IPS-NIHi11 (cell line): ENCODE data around the gene SLC22A1.

Source experiments
- DNase-seq: peaks from one replicate; pipeline ENCODE4 v3.0.0; 2012; ENCODE audit warnings: mixed read lengths, low spot score

SLC22A1 gene

DNA sequence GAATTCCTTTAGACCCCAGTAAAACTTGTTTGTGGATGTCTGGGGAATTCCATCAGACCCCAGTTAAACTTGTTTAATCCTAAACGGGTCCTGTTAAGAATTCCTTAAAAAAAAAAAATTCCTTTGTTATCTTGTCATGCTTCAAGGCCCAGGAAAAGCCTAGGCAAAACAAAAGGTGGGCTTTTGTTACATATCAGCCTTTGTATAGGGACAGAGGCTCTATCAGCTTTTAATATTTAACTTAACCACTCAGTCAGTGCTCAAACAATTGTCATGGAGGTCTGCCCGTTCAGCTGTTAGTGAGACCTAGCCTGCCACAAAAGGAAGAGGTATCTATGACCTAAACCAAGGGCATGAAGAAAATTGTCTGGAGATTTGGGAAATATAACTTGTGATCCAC is 53.1 kb downstream of the SLC22A1 start:
- DNase-seq, result no peak

DNA sequence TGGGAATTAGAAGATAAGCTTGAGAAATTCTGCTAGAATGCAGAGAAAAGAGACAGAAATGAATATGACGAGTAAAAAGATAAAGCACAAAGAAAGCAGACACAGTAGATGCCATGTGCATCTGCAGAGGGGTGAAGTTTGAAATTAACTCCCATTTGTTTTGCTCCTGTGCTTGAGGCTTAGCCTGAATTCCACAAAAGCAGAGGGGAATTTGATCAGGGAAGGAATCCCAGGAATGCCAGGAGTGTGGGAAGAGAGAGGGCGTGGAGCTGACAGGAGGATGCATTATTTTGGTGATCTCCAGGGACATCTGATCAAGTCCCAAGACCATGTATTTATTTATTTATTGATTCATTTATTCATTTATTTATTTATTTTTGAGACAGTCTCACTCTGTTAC is 55.6 kb downstream of the SLC22A1 start:
- no peak for DNase-seq

DNA sequence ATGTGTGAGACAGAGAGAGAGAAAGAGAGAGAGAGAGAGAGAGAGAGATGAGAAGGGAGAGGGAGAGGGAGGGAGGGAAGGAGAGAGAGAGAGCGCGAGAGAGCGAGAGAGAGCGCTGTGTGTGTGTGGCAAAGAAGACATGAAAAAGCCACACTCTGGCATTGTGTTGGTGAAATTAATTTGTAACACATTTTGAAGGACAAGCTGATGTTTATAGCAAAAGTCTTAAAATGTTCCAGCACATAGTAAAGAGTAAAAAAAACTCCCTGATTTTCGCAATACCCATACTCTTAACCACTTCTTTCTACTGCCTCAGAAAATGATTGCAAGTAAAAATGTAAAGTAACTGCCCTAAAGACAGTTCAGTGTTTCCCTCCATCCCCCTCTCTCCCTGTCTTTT is 56.7 kb downstream of the SLC22A1 start:
- DNase-seq, result no peak

DNA sequence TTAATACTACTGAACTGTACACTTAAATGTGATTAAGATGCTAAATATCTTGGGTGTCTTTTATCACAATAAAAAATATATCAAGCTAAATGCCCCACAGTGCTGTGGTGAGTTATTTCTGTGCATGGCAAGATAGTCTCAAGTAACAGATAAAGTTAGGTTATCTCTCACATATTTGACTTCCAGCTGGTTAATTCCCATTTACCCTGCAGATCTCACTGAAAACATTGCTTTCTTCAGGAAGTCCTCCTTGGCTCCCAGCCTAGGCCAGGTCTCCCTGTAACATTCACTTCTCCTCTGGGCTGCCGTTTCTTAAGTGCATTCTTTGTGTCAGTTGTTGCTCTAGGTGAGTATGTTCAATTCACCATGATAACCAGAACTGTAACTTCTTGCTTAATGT is 59.1 kb downstream of the SLC22A1 start:
- no peak for DNase-seq

DNA sequence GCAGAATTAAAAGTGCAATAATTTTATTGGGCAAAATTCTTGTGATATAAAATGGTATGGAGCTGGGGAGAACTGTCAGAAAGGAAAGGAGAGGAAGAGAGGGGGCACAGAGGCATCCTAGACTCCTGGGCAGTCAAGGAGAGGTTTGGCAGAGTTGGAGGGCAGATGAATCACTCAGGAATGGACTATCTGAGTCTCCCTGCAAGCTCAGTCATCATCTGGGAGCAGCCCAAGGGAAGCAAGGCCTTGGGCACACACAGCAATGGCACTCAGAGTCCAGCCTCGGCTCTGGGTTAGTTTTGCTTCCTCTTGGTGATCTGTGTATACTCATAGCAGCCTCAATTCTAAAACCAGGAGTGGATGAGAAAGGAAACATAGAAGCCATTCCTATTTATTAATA is 67.2 kb downstream of the SLC22A1 start:
- no peak for DNase-seq

DNA sequence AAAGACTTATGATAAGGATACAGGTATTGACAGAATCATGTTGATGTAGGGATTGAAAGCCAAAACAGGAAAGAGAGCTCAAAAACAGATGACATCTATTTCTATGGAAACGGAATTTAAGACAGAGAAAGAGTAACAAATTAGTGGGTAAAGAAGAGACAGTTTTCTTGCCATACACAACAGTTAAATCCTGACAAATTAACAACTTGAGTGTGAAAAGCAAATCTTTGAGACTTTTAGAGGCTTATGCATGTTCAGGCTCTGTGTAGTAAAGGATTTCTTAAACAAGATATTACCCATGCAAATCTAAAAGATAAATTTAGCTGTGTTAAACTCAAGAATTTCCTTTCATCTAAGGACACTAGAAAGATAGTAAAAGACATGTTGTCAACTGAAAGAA is 68.5 kb downstream of the SLC22A1 start:
- DNase-seq, result no peak

DNA sequence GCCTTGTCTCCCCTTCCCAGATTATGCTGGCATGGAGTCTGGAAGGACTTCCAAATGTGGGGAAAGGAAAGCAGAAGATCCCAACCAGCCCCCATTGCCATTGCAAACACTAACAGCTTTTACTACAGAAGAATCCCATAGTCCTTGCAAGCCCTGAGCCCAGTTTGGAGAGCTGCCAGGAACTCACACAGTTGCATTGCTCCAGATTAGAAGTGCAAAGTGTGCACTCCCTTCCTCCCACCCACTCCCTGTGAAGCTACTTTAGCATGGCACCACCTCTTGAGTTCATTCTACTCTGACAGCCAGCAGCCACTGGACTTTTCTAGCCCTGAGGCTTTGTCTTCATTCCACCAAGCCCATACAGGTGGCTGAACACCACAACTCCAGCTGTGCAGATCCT is 69.4 kb downstream of the SLC22A1 start:
- no peak for DNase-seq

DNA sequence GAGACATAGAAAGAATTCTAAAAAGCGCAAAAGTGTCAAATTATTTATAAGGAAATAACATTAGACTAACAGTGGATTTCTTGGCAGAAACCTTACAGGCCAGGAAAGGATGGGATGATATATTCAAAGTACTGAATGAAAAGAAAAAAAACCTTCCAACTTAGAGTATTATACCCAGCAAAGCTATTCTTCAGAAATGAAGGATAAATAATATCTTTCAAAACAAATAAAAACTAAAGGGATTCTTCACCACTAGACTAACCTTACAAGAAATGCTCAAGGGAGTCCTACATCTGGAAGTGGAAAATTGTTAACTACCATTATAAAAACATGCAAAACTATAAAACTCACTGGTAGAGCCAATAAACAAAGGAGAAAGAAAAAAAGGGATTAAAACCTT is 71.2 kb downstream of the SLC22A1 start:
- no peak for DNase-seq

DNA sequence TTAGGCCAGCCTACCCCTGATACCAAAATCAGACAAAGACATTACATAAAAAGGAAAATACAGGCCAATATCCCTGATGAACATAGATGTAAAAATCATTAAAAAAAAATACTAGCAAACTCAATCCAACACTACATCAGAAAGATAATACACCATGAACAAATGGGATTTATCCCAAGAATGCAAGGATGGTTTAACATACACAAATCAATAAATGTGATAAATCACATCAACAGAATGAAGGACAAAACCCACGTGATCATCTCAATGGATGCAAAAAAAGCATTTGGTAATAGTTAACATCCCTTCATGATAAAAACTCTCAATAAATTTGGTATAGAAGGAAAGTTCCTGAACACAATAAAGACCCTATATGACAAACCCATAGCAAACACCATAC is 73.2 kb downstream of the SLC22A1 start:
- DNase-seq, result no peak

DNA sequence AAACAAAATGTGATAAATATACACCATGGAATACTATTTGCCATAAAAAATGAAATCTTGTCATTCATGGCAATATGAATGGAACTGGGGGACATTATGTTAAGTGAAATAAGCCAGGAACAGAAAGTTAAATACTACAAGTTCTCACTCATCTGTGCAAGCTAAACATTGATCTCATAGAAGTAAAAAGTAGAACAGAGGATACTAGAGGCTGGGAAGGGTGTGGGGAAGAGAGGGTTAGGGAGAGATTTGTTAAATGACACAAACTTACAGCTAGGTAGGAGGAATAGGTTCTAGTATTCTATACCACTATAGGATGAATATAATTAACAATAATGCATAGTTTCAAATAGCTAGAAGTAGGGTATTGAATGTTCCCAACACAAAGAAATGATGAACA is 76.0 kb downstream of the SLC22A1 start:
- DNase-seq, result no peak

DNA sequence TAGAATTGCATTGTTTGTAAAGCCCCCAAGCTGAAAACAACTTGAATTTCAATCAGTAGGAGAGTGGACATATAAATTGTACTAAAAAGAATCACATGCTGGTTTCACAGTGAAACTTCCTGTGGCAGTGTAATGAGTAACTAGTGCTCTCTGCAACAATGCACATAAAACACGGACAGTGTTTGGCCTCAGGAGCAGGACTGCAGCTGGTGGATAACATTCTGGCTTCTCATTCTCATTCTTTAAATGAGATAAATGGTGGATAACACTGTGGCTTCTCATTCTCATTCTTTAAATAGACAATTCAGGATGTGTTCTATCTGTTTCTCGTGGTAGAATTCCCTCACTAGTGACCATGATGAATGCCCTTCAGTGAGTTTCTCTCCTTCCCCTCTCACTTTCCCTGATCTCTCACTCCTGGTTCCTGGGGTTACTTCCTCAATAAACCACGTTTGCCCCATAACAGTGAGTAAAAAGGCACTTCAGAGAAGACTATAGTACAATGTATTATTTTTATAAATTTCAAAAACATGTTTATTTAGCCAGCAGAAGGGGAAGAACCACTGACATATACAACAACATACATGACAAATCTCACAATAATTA is 77.1 kb downstream of the SLC22A1 start:
- no peak for DNase-seq

DNA sequence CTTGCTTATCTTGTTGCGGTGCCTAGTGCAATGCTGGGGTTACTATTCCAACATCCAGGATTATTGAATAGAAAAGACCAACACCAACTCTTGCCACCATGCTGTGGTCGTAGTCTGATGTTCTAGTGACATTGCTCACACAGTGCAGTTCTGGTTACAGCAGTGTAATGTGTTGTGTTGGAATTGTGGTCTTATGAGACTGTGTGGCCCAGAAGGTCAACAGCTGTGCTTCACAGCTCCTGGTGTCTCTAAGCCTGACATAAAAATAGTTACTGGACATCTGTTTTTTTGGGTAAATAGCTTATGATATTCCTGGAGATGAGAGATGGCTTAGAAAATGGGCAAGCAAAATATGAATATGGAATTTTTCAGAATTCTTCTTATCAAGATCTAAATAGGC is 79.4 kb downstream of the SLC22A1 start:
- no peak for DNase-seq

DNA sequence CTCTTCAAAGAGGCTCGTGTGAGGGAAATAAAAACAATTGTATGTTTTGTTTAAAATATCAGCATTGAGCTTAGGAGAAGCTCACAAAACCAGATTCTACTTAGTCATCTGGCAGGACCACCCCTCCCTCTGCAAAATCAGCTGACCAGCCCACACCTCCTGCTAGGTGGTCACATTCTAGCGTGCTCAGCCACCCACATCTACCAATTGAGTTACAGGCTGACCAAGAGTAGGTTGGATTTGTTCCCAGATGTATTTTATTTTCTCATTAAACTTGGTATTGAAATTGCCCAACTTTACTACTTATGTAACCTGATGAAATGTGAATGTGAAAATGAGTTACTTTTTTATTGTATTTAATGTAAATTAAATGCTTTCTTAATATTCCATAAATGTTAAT is 80.8 kb downstream of the SLC22A1 start:
- no peak for DNase-seq

DNA sequence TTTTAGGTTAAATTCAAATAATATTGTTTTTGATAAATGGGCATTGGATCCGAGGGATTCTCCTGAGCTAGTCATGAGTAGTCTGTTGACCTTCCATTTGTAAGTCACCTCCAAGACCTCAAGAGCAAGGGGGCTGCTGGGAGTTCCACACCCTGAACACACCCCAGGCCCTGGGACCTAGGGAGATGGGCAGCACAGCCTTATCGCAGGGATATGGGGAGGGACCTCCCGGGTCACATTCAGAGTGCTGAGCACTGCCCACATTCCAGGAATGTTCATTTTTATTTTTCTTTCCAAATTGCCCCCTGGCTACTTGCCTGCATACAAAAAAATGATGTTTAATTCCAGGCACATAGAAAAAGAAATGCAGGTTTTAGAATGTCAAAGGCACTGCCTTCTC is 81.5 kb downstream of the SLC22A1 start:
- no peak for DNase-seq

DNA sequence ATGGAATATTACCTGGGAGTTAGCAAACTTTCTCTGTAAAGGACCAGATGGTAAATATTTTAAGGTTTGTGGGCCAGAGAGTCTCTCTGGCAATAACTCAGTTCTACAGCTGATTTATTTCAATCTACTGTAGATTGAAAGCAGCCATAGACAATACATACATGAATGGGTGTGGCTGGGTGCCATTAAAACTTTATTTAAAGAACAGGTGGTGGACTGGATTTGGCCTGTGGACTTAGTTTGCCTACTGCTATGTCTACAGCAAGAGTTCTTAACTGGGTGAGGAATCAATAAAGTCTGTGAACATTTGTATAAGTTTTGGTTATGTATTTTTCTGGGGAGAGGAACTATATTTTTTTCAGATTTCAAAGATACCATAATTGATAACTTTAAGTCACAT is 81.9 kb downstream of the SLC22A1 start:
- DNase-seq, result no peak

DNA sequence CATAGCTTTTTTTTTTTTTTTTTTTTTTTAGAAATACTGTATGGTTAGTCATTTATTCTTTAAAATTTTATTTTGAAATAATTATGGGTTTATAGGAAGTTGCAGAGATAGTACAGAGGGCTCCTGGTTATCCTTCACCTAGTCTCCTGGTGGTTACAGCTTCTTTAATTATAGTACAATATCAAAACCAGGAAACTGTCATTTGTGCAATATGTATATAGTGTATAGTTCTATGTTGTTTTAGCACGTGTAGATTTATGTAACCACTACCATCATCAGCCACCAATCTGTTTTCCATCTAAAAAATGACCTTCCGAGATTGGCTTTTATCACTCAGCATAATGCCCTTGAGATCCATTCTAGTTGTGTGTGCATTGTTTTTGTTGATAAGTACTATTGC is 82.3 kb downstream of the SLC22A1 start:
- no peak for DNase-seq

DNA sequence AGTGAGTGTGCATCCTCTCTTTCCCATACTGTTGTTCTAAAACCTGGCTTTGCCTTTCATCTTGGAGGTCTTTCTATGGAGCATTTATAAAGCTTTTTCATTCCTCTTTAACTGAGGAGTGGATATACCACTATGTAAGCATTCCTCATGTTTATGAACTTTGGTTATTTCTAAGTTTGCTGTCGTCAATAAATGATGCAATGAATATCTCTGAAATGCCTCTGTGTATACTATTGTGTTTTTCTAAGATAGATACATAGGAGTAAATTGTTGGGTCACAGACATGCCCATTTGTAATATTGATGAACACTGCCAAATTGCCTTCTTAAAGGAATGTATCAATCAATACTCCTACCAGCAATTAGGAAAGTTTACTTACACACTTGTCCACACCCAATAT is 83.1 kb downstream of the SLC22A1 start:
- no peak for DNase-seq

DNA sequence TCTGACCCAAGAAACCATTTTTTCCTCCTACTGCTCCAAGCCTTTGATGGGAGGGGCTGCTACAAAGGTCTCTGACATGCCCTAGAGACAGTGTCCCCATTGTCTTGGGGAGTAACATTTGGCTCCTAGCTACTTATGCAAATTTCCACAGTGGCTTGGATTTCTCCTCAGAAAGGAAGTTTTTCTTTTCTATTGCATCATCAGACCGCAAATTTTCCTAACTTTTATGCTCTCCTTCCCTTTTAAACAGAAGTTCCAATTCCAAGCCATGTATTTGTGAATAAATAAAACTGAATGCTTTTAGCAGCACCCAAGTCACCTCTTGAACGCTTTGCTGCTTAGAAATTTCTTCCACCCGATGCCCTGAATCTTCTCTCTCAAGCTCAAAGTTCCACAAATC is 86.0 kb downstream of the SLC22A1 start:
- DNase-seq, result no peak
